H1 (cell line): ENCODE measurements around the gene ATP11A. TPM values are rescaled to one million over a fixed set of nuclear protein-coding genes. Genes with fewer than 3 reads are reported as not detected.

ENCODE experiments used
- ATF3 ChIP-seq: IDR thresholded peaks from 2 replicates; pipeline ENCODE4 v1.6.1; 2011; ENCODE audit warnings: low read depth, mild to moderate bottlenecking, low read length; ENCODE audit not compliant: insufficient read depth
- GABPA ChIP-seq: IDR thresholded peaks from 2 replicates; pipeline ENCODE4 v1.6.1; 2011; ENCODE audit warnings: mild to moderate bottlenecking, low read length, moderate library complexity, borderline replicate concordance; ENCODE audit not compliant: insufficient read depth
- RAD21 ChIP-seq, 2 experiments: IDR thresholded peaks in 1 of 2; conservative IDR thresholded peaks in 1 of 2; 2 replicates each; pipeline ENCODE4 v1.6.1; 2011; ENCODE audit warnings: low read depth in 2 of 2, low read length in 2 of 2, improper control_type of control experiment in 1 of 2, inconsistent platforms in 1 of 2, mild to moderate bottlenecking in 1 of 2, moderate library complexity in 1 of 2
- USF2 ChIP-seq: IDR thresholded peaks from 2 replicates; pipeline ENCODE4 v1.6.1; 2011; ENCODE audit warnings: low read length, improper control_type of control experiment
- polyA plus RNA-seq, 7 experiments: library from polyadenylated mRNA; depleted of rRNA in 3 of 7; stranded (reverse) in 5 of 7; unstranded in 2 of 7; fragments of >200 nt in 5 of 7; fragments of 200-250 nt in 2 of 7; gene quantifications; 1 replicate in 5 of 7; 2 replicates in 1 of 7; 4 replicates in 1 of 7; pipeline versions ENCODE4 v1.2.1 to v1.2.3, GENCODE V29; 2011 to 2013; ENCODE audit warnings: missing spikeins in 2 of 7, mixed read lengths in 2 of 7
- total RNA-seq: library from RNA; stranded (reverse); fragmentation: NEBNext Ultra II Directional; extraction: Animal tissue kit (Norgen Biotek cat#: 25700); gene quantifications from 2 replicates; pipeline ENCODE4 v1.2.1, GENCODE V29; 2021

ATP11A gene
- total and polyA plus RNA-seq, 2 of the 8 experiments (the other 6 are each of a cell fraction or from before 2014, with no cell fraction given): 28.8 to 72.9 TPM

GRCh38 chr13:112928972-112929782, 239.3 kb downstream of the ATP11A start (continued):
- no peak for TF ChIP-seq ATF3
- no peak for TF ChIP-seq USF2
- TF ChIP-seq RAD21 (IDR thresholded peaks at IDR 0.05 in 1 of 2, conservative IDR thresholded peaks at IDR 0.05 in 1 of 2; ENCODE audit: low read depth in 2 of 2, low read length in 2 of 2): no peak
- TF ChIP-seq GABPA: no peak
